GM12801 (cell line): Measurements from ENCODE around the gene IL31RA.

Source experiments
- TF ChIP-seq, protein P1 (sequence below): IDR thresholded peaks from one replicate; pipeline ENCODE4 v1.5.1; 2011; ENCODE audit warnings: control low read depth; ENCODE audit not compliant: insufficient read length; ENCODE audit errors: extremely low read depth

Gene IL31RA

GRCh38 chr5:55853818-55854217 lies 2.7 kb downstream of the IL31RA start:
- TF ChIP-seq, protein P1, sequence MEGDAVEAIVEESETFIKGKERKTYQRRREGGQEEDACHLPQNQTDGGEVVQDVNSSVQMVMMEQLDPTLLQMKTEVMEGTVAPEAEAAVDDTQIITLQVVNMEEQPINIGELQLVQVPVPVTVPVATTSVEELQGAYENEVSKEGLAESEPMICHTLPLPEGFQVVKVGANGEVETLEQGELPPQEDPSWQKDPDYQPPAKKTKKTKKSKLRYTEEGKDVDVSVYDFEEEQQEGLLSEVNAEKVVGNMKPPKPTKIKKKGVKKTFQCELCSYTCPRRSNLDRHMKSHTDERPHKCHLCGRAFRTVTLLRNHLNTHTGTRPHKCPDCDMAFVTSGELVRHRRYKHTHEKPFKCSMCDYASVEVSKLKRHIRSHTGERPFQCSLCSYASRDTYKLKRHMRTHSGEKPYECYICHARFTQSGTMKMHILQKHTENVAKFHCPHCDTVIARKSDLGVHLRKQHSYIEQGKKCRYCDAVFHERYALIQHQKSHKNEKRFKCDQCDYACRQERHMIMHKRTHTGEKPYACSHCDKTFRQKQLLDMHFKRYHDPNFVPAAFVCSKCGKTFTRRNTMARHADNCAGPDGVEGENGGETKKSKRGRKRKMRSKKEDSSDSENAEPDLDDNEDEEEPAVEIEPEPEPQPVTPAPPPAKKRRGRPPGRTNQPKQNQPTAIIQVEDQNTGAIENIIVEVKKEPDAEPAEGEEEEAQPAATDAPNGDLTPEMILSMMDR, result no peak

- TF ChIP-seq, protein P1, result no peak
Observed at GRCh38 chr5:55855509-55855908, 4.4 kb downstream of the IL31RA start.

- TF ChIP-seq, protein P1, result no peak
Observed at GRCh38 chr5:55856516-55857246, 5.5 kb downstream of the IL31RA start.

- TF ChIP-seq, protein P1, result no peak
Observed at GRCh38 chr5:55857247-55857640, 6.1 kb downstream of the IL31RA start.

- TF ChIP-seq, protein P1, result no peak
Observed at GRCh38 chr5:55858104-55858503, 6.9 kb downstream of the IL31RA start.

GRCh38 chr5:55860288-55860687 lies 9.1 kb downstream of the IL31RA start:
- TF ChIP-seq, protein P1, result no peak

DNA sequence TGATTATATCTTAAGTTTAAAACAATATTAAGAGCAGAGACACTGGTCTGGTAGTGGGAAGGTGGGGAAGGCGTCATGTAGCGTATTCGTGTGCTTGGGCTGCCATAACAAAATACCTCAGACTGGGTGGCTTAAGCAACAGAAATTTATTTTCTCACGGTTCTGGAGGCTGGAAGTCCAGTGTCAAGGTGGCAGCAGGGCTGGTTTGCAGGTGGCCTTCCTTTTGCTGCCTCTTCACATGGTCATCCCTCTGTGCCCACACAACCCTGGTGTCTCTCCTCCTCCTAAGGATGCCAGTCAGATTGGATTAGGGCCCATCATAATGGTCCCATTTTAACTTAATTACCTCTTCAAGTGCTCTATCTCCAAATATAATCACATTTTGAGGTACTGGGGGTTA lies 9.6 kb downstream of the IL31RA start:
- TF ChIP-seq, protein P1, result no peak
